Chondrocyte (in vitro differentiated cells): ENCODE data around the gene PLA2G7. TPM values are rescaled to one million over a fixed set of nuclear protein-coding genes. Genes with fewer than 3 reads are reported as not detected.

Experiments used
- DNase-seq: peaks from one replicate; pipeline ENCODE4 v3.0.0; 2021; ENCODE audit warnings: mixed read lengths, low spot score
- H3K27ac Mint-ChIP-seq: one replicate; pipeline ENCODE4 v1.8.0; 2021; ENCODE audit warnings: mild to moderate bottlenecking, moderate library complexity, mixed read lengths; ENCODE audit not compliant: unreplicated experiment
- H3K27me3 Mint-ChIP-seq: 2 replicates; pipeline ENCODE4 v1.8.0; 2021; ENCODE audit warnings: low read depth, mixed read lengths
- H3K36me3 Mint-ChIP-seq: 2 replicates; pipeline ENCODE4 v1.8.0; 2021; ENCODE audit warnings: low read depth, mixed read lengths
- H3K4me1 Mint-ChIP-seq: 2 replicates; pipeline ENCODE4 v1.8.0; 2021; ENCODE audit warnings: low read depth, mild to moderate bottlenecking, mixed read lengths
- H3K4me3 Mint-ChIP-seq: one replicate; pipeline ENCODE4 v1.8.0; 2021; ENCODE audit warnings: mild to moderate bottlenecking, moderate library complexity, mixed read lengths; ENCODE audit not compliant: unreplicated experiment
- H3K9me3 Mint-ChIP-seq: 2 replicates; pipeline ENCODE4 v1.8.0; 2021; ENCODE audit warnings: low read depth, mixed read lengths
- CTCF ChIP-seq: fragments of 200-600 bp; sonication (generic); IDR thresholded peaks from 2 replicates; pipeline ENCODE4 v1.5.0; 2021; ENCODE audit warnings: antibody characterized with exemption, mild to moderate bottlenecking, moderate library complexity
- total RNA-seq: library from RNA; stranded (reverse); gene quantifications from 3 replicates; pipeline ENCODE4 v1.2.1, GENCODE V29; 2021

The PLA2G7 gene
- total RNA-seq, 1 donor from 2014 or later: not detected

GRCh38 chr6:46755865-46756264 lies 20.7 kb upstream of the PLA2G7 start:
- Mint-ChIP-seq H3K9me3 (no peaks in the 10 kb centered on the region), H3K4me1 (no peaks in the 10 kb centered on the region), H3K36me3 (no peaks in the 10 kb centered on the region), H3K4me3 (no peak overlapping the region), H3K27ac (no peak overlapping the region), H3K27me3 (no peaks in the 10 kb centered on the region)
- DNase-seq: no peak
- no peak for TF ChIP-seq CTCF

- Mint-ChIP-seq H3K27me3 (no peaks in the 10 kb centered on the region), H3K4me1 (no peaks in the 10 kb centered on the region), H3K36me3 (no peaks in the 10 kb centered on the region), H3K4me3 (no peak overlapping the region), H3K27ac (no peak overlapping the region), H3K9me3 (no peaks in the 10 kb centered on the region)
- DNase-seq: no peak
- no peak for TF ChIP-seq CTCF
Observed at GRCh38 chr6:46751658-46752057, 16.5 kb upstream of the PLA2G7 start.

GRCh38 chr6:46749731-46750130 lies 14.6 kb upstream of the PLA2G7 start:
- no peak for DNase-seq
- H3K36me3 Mint-ChIP-seq: no peaks in the 10 kb centered on the region
- no peaks in the 10 kb centered on the region for H3K9me3 Mint-ChIP-seq
- H3K27me3 Mint-ChIP-seq: peaks cover 14% of the 10 kb centered on the region
- no peak overlapping the region for H3K4me3 Mint-ChIP-seq
- no peak for TF ChIP-seq CTCF
- no peaks in the 10 kb centered on the region for H3K4me1 Mint-ChIP-seq
- H3K27ac Mint-ChIP-seq: no peak overlapping the region

- Mint-ChIP-seq H3K27ac (no peak overlapping the region), H3K27me3 (peaks cover 16% of the 10 kb centered on the region), H3K4me3 (no peak overlapping the region), H3K4me1 (no peaks in the 10 kb centered on the region), H3K9me3 (no peaks in the 10 kb centered on the region), H3K36me3 (no peaks in the 10 kb centered on the region)
- no peak for DNase-seq
- TF ChIP-seq CTCF: no peak
Observed at GRCh38 chr6:46748940-46749503, 13.8 kb upstream of the PLA2G7 start.

GRCh38 chr6:46746696-46747095 lies 11.5 kb upstream of the PLA2G7 start, which contains the start of gene ANKRD66:
Gene ANKRD66 (plus strand): TSS chr6:46746933. CDS start chr6:46751949, 5,016 bp downstream.
- no peaks in the 10 kb centered on the region for H3K9me3 Mint-ChIP-seq
- H3K4me1 Mint-ChIP-seq: no peaks in the 10 kb centered on the region
- H3K4me3 Mint-ChIP-seq: no peak within 1 kb of the TSS
- no peak within 1 kb of the TSS for H3K27ac Mint-ChIP-seq
- no peak for DNase-seq
- peaks cover 16% of the 10 kb centered on the region for H3K27me3 Mint-ChIP-seq
- no peaks in the 10 kb centered on the region for H3K36me3 Mint-ChIP-seq
- no peak for TF ChIP-seq CTCF
